Keratinocyte (primary cell): ENCODE measurements around the gene EFNA1. TPM values are rescaled to one million over a fixed set of nuclear protein-coding genes. Genes with fewer than 3 reads are reported as not detected.

Experiments used
- DNase-seq: peaks from one replicate; pipeline ENCODE4 v3.0.0-alpha.2; 2011; ENCODE audit warnings: low read depth, missing footprints, low spot score
- FAIRE-seq: peaks from 2 replicates; lab custom pipeline; 2011; peaks lifted over from hg19 to GRCh38; lab: Jason Lieb, UNC
- H2AFZ ChIP-seq: 2 replicates; pipeline ENCODE4 v1.6.0; 2012; ENCODE audit warnings: low read length, control low read depth, inconsistent platforms; ENCODE audit not compliant: control insufficient read depth
- H3K27ac ChIP-seq: 2 replicates; pipeline ENCODE4 v1.5.1; 2011; ENCODE audit warnings: low read length; ENCODE audit not compliant: control insufficient read depth, insufficient read depth
- H3K27me3 ChIP-seq: 3 replicates; pipeline ENCODE4 v1.6.0; 2011; ENCODE audit warnings: low read length; ENCODE audit not compliant: control insufficient read depth, insufficient read depth; ENCODE audit errors: extremely low read depth
- H3K36me3 ChIP-seq, 2 experiments: 2 replicates in 1 of 2; 3 replicates in 1 of 2; pipeline ENCODE4 v1.5.1; 2011; ENCODE audit warnings: low read length in 2 of 2, mild to moderate bottlenecking in 1 of 2; ENCODE audit not compliant: control insufficient read depth in 2 of 2, insufficient read depth in 2 of 2; ENCODE audit errors: extremely low read depth in 1 of 2
- H3K4me1 ChIP-seq: 3 replicates; pipeline ENCODE4 v1.5.1; 2011; ENCODE audit warnings: low read length; ENCODE audit not compliant: control insufficient read depth, insufficient read depth; ENCODE audit errors: extremely low read depth
- H3K4me2 ChIP-seq: 3 replicates; pipeline ENCODE4 v1.6.0; 2011; ENCODE audit warnings: low read depth, low read length; ENCODE audit not compliant: control insufficient read depth, insufficient read depth; ENCODE audit errors: extremely low read depth
- H3K4me3 ChIP-seq, 3 experiments: fragments of 200-600 bp in 1 of 3; sonication (generic) in 1 of 3; 2 replicates in 2 of 3; 3 replicates in 1 of 3; pipeline ENCODE4 v1.5.1; 2011 to 2016; ENCODE audit warnings: low read length in 3 of 3, mild to moderate bottlenecking in 3 of 3, control low read depth in 2 of 3, inconsistent platforms in 1 of 3, low read depth in 1 of 3, mixed read lengths in 1 of 3, mixed run types in 1 of 3, moderate library complexity in 1 of 3; ENCODE audit not compliant: control insufficient read depth in 2 of 3, insufficient read depth in 2 of 3; ENCODE audit errors: extremely low read depth in 1 of 3
- H3K79me2 ChIP-seq: 2 replicates; pipeline ENCODE4 v1.6.0; 2012; ENCODE audit warnings: low read length; ENCODE audit not compliant: control insufficient read depth, insufficient read depth
- H3K9ac ChIP-seq: 3 replicates; pipeline ENCODE4 v1.6.0; 2011; ENCODE audit warnings: low read length; ENCODE audit not compliant: control insufficient read depth, insufficient read depth; ENCODE audit errors: extremely low read depth
- H3K9me1 ChIP-seq: 3 replicates; pipeline ENCODE4 v1.6.0; 2011; ENCODE audit warnings: low read length; ENCODE audit not compliant: control insufficient read depth, insufficient read depth; ENCODE audit errors: extremely low read depth
- H3K9me3 ChIP-seq: 2 replicates; pipeline ENCODE4 v1.5.1; 2012; ENCODE audit warnings: low read depth, low read length; ENCODE audit not compliant: control insufficient read depth
- H4K20me1 ChIP-seq: 3 replicates; pipeline ENCODE4 v1.6.0; 2011; ENCODE audit warnings: low read length; ENCODE audit not compliant: control insufficient read depth, insufficient read depth; ENCODE audit errors: extremely low read depth
- CTCF ChIP-seq, 3 experiments: IDR thresholded peaks in 1 of 3; conservative IDR thresholded peaks in 1 of 3; optimal IDR thresholded peaks in 1 of 3; 2 replicates in 2 of 3; 3 replicates in 1 of 3; pipeline versions ENCODE3 to v1.5.1; 2011; ENCODE audit warnings: low read length in 3 of 3, mild to moderate bottlenecking in 3 of 3, moderate library complexity in 2 of 3, control low read depth in 1 of 3, inconsistent platforms in 1 of 3; ENCODE audit not compliant: insufficient read depth in 2 of 3; ENCODE audit errors: extremely low read depth in 1 of 3
- EZH2 ChIP-seq: IDR thresholded peaks from one replicate; pipeline ENCODE4 v1.6.1; 2012; ENCODE audit warnings: inconsistent platforms, mild to moderate bottlenecking, low read length, moderate library complexity
- dilution Hi-C: fragments of 300-500 bp; cut with MboI; formaldehyde crosslinking; loops from one replicate; pipeline ENCODE4 v1.7.0; 2020; ENCODE audit warnings: low sequenced_read_pairs; ENCODE audit not compliant: extremely low pct_ligation_motif_present
- polyA plus RNA-seq, 5 experiments: library from polyadenylated mRNA; depleted of rRNA in 3 of 5; stranded (reverse) in 3 of 5; stranded (forward) in 1 of 5; unstranded in 1 of 5; fragments of >200 nt; gene quantifications; 1 replicate in 1 of 5; 2 replicates in 3 of 5; 3 replicates in 1 of 5; pipeline versions ENCODE4 v1.2.1 to v1.2.3, GENCODE V29; 2011 to 2012; ENCODE audit warnings: missing spikeins in 2 of 5, low read depth in 1 of 5, low replicate concordance in 1 of 5

The EFNA1 gene
- polyA plus RNA-seq, 1 donor (not counting 4 experiments of a cell fraction or from before 2014, with no cell fraction given), result 77.5 TPM

DNA sequence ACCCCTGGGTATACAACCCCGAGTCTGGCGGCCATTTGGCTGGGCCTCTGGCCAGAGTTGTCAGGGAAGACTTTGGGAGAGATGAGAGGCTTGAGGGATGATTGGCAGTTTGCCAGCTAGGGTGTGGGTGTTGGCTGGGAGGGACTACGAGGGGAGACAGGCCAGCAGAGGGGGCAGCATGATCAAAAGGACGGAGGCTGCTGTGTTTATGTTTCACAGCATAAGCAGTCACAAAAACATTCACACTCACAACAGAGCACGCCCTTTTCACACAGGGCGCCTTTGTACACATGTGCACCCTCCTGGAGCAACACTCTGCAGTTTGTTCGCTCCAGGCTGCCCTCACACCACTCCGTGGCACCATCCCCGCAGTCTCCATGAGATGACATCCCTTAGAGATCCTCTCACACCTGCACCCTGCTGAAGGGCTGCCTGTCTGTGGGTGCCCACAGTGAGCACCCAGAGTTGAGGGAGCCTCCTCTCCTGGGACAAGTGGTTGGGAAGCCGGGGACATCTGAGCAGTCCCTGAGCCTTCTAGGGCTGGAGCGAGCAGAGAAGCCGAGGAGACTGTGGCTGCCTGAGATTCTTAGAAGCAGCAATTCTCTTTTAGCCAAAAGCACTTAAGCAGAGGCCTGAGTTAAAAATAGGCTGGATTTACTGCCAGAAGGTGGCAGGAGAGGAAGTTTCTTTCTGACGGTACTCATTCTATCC is 33.6 kb upstream of the EFNA1 start:
- no peak overlapping the region for H3K4me3 ChIP-seq
- no peaks in the 10 kb centered on the region for H3K36me3 ChIP-seq
- dilution Hi-C loops, result no loop called here
- no peak for DNase-seq
- no peaks in the 10 kb centered on the region for H3K79me2 ChIP-seq
- no peak overlapping the region for H3K9ac ChIP-seq
- no peaks in the 10 kb centered on the region for H4K20me1 ChIP-seq
- no peaks in the 10 kb centered on the region for H3K9me1 ChIP-seq
- FAIRE-seq, result peak; percentile 65
- peaks cover 3% of the 10 kb centered on the region for H3K27me3 ChIP-seq
- TF ChIP-seq EZH2 (no peak), CTCF (optimal IDR thresholded peaks at IDR 0.05 in 1 of 3, IDR thresholded peaks at IDR 0.05 in 1 of 3, conservative IDR thresholded peaks at IDR 0.05 in 1 of 3; ENCODE audit: extremely low read depth in 1 of 3, insufficient read depth in 2 of 3, low read length in 3 of 3) (peak; percentile 44 to 54 (median 52))
- H3K4me2 ChIP-seq, result no peak overlapping the region
- no peak overlapping the region for H3K27ac ChIP-seq
- no peaks in the 10 kb centered on the region for H3K9me3 ChIP-seq
- H3K4me1 ChIP-seq, result peaks cover 9% of the 10 kb centered on the region
- peak overlapping the region; percentile 39 for H2AFZ ChIP-seq

- Histone ChIP-seq H3K9me3 (no peaks in the 10 kb centered on the region), H3K9me1 (no peaks in the 10 kb centered on the region), H3K36me3 (no peaks in the 10 kb centered on the region), H3K4me1 (peaks cover 9% of the 10 kb centered on the region), H3K4me2 (no peak overlapping the region), H4K20me1 (no peaks in the 10 kb centered on the region), H3K27me3 (peaks cover 3% of the 10 kb centered on the region), H2AFZ (no peak overlapping the region), H3K9ac (no peak overlapping the region), H3K4me3 (no peak overlapping the region), H3K79me2 (no peaks in the 10 kb centered on the region), H3K27ac (no peak overlapping the region)
- dilution Hi-C loops, result no loop called here
- no peak for FAIRE-seq
- DNase-seq, result no peak
- no peak for TF ChIP-seq CTCF (optimal IDR thresholded peaks at IDR 0.05 in 1 of 3, IDR thresholded peaks at IDR 0.05 in 1 of 3, conservative IDR thresholded peaks at IDR 0.05 in 1 of 3; ENCODE audit: extremely low read depth in 1 of 3, insufficient read depth in 2 of 3, low read length in 3 of 3)
- TF ChIP-seq EZH2, result no peak
Measured at GRCh38 chr1:155094622-155094948, 33.1 kb upstream of the EFNA1 start.
